Right atrium auricular region (tissue), 2 donors: ENCODE data around the gene NAV2. TPM values are rescaled to one million over a fixed set of nuclear protein-coding genes. Genes with fewer than 3 reads are reported as not detected.

ENCODE experiments used
- DNase-seq: peaks from one replicate; pipeline ENCODE4 v3.0.0-alpha.2; 2019; ENCODE audit warnings: low spot score
- H3K27ac ChIP-seq, 2 donors: fragments of 200-600 bp; sonication (generic); 1 replicate in 1 of 2; 2 replicates in 1 of 2; pipeline ENCODE4 v1.5.1; 2016 to 2019
- H3K27me3 ChIP-seq, 2 donors: fragments of 200-600 bp; sonication (generic); one replicate each; pipeline versions ENCODE4 v1.5.1 to v1.6.0; 2017 to 2019
- H3K36me3 ChIP-seq: fragments of 200-600 bp; sonication (generic); one replicate; pipeline ENCODE4 v1.5.1; 2016
- H3K4me1 ChIP-seq, 2 donors: fragments of 200-600 bp; sonication (generic); one replicate each; pipeline versions ENCODE4 v1.5.1 to v1.6.0; 2017 to 2019
- H3K4me3 ChIP-seq, 2 donors: fragments of 200-600 bp; sonication (generic); 1 replicate in 1 of 2; 2 replicates in 1 of 2; pipeline ENCODE4 v1.5.1; 2017 to 2019; ENCODE audit warnings: mild to moderate bottlenecking in 1 of 2, moderate library complexity in 1 of 2
- H3K9me3 ChIP-seq, 2 donors: fragments of 200-600 bp; sonication (generic); one replicate each; pipeline ENCODE4 v1.5.1; 2019
- total RNA-seq, 2 donors: library from RNA; depleted of rRNA; stranded (reverse); fragments of >200 nt; gene quantifications; one replicate each; pipeline ENCODE4 v1.1.0, GENCODE V29; 2016
- TF ChIP-seq, protein P1 (sequence below), 2 donors: fragments of 200-600 bp; sonication (generic); IDR thresholded peaks; one replicate each; pipeline ENCODE4 v1.5.1; 2019; ENCODE audit warnings: antibody characterized with exemption in 2 of 2

NAV2 gene
- total RNA-seq, 2 donors from 2014 or later, result 11.4 to 19.2 TPM

DNA sequence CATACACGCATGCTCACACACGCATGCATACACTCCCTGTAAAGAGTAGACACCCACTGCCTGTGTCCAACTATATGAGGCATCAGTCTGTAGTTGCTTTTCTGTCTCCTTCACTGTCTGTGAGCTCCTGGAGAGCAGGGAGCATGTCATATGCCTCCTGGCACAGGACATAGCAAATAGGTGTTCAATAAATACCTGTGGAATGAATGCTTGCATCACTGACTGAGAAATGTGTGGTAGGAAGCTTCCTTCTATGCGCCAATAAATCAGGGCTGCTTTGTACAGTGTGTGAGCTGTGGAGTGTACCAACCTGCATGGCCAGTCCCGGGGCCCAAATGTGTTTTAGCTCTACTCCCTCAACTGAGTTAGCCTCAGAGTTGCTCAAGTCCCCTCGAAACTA lies 37.2 kb upstream of the NAV2 start:
- Histone ChIP-seq H3K4me1 (peaks cover 0 to 58% of the 10 kb centered on the region in 2 donors), H3K9me3 (no peaks in the 10 kb centered on the region), H3K36me3 (no peaks in the 10 kb centered on the region), H3K27me3 (no peaks in the 10 kb centered on the region), H3K27ac (peak overlapping the region; percentile 79 to 91), H3K4me3 (no peak overlapping the region)
- DNase-seq, result no peak
- TF ChIP-seq, protein P1, sequence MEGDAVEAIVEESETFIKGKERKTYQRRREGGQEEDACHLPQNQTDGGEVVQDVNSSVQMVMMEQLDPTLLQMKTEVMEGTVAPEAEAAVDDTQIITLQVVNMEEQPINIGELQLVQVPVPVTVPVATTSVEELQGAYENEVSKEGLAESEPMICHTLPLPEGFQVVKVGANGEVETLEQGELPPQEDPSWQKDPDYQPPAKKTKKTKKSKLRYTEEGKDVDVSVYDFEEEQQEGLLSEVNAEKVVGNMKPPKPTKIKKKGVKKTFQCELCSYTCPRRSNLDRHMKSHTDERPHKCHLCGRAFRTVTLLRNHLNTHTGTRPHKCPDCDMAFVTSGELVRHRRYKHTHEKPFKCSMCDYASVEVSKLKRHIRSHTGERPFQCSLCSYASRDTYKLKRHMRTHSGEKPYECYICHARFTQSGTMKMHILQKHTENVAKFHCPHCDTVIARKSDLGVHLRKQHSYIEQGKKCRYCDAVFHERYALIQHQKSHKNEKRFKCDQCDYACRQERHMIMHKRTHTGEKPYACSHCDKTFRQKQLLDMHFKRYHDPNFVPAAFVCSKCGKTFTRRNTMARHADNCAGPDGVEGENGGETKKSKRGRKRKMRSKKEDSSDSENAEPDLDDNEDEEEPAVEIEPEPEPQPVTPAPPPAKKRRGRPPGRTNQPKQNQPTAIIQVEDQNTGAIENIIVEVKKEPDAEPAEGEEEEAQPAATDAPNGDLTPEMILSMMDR (IDR thresholded peaks at IDR 0.05), result no peak

DNA sequence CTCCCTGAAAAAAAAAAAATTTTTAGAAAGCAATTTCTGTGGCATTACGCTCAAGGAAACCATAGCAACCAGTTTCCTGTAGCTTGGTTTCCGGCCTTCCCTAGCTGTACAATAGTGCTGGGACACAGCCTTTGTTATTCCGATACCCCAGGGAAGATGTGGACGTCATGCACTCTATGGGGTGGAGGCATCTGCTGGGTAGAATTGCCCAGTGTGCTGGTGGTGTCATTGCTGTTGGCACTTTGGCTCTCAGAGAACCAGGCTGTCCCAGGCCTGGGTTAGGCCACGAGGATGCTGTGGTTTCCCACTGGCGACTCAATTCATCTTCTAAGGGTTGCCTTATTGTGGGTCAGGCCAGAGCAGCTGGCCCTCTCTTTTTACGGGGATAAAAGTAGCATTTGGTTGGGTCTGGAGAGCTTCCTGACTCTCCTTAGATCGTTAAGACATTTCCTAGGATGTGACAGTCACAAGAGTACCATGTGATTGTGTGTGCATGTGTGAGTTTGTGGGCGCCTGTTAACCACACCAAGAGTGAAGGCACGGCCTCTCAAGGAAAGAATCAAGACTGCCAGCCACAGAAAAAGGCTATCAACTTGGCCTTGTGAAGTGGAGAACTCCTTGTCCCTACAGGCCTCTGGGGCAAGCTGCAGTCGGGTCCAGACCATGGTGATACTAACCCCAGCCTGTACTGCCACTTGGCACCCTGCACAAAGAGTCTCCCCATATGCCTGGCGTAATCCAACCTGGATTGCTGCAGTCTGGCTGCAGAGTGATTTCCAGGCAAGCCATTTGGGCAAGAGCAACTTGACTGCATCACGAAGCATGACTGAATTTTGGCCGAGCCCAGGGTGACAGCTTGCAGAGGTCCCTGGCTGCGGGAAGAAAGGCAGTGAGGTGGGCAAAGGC lies 35.9 kb upstream of the NAV2 start:
- Histone ChIP-seq H3K9me3 (no peaks in the 10 kb centered on the region), H3K36me3 (no peaks in the 10 kb centered on the region), H3K4me3 (no peak overlapping the region), H3K27me3 (no peaks in the 10 kb centered on the region), H3K4me1 (peaks cover 0 to 70% of the 10 kb centered on the region in 2 donors), H3K27ac (peak overlapping the region; percentile 44 to 57)
- DNase-seq, result no peak
- TF ChIP-seq, protein P1 (IDR thresholded peaks at IDR 0.05), result no peak

DNA sequence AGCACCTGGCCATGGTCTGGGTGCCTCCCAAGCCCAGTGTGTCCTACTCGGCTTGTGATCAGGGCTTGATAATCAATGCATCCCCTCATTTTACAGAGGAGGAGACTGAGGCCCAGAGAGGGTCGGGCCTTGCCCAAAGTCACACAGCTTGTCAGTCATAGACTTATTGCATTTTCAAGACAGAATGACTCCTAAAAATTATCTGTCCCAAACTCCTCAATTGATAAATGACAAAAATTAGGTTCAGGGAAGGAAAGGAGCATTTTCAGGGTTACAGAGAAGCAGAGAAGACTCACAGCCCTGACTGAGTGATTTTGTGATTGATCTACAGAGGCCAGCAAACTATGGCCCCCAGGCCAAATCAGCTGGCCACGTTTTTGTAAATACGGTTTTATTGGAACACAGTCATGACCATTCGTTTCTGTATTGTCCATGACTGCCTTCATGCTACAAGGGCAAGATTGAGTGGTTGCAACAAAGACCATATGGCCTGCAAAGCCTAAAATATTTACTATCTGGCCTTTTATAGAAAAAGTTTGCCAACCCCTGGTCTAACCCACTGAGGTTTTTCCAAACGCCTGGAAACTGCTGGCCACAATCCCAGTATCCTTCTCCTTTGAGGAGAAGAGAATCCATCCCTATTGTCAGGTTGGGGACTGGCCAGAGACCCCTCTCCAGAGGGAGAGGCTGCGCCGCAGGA lies 35.1 kb upstream of the NAV2 start:
- H3K4me1 ChIP-seq, result peaks cover 0 to 75% of the 10 kb centered on the region in 2 donors
- H3K27ac ChIP-seq, result peak overlapping the region; percentile 44 to 57
- H3K27me3 ChIP-seq, result no peaks in the 10 kb centered on the region
- DNase-seq, result no peak
- no peak overlapping the region for H3K4me3 ChIP-seq
- TF ChIP-seq, protein P1 (IDR thresholded peaks at IDR 0.05), result no peak
- H3K36me3 ChIP-seq, result no peaks in the 10 kb centered on the region
- no peaks in the 10 kb centered on the region for H3K9me3 ChIP-seq

DNA sequence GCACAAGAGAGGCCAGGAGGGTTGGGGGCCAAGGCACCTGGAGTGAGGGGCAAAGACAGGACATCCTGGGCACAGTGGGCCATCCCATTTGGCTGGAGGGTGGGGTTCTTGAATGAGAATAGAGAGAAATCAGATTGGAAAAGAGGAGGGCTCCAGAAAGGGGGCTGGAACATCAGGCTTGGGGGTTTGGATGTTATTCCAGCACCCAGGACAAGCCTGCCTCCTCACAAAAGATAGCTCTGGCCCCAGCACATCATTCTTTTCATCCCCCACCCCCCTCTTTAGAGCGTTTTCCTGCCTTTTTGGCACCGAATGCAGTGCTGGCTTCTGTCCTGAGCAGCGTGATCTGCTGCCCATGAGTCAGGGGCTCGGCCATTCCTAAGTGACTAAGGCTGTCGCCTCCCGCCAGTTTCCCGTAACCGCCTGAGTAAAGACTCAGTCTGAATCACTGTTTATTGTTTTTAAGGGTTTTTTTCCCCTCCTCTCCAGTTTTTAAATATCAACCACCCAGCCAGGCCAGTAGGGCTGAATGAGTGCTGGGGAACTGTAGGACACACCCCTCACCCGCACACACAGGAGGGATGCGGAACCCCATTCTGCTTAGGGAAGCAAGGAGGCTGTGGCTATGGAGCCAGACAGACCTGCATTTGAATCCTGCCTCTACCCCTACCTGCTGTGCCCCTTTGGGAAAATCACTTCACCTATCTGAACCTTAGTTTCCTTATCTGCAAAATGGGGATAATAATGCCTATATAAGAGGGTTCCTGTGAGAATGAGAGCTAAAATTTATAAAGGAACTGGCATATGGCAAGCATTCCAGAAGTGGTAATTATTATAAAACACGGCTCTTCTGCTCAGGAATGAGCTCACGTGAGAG lies 32.4 kb upstream of the NAV2 start:
- peak; percentile 96 for DNase-seq
- peak overlapping the region in 1 of 2 donors; percentile 3 for H3K4me3 ChIP-seq
- TF ChIP-seq, protein P1 (IDR thresholded peaks at IDR 0.05), result no peak
- H3K9me3 ChIP-seq, result no peaks in the 10 kb centered on the region
- H3K4me1 ChIP-seq, result peaks cover 0 to 79% of the 10 kb centered on the region in 2 donors
- no peaks in the 10 kb centered on the region for H3K27me3 ChIP-seq
- no peaks in the 10 kb centered on the region for H3K36me3 ChIP-seq
- peak overlapping the region; percentile 85 to 86 for H3K27ac ChIP-seq

DNA sequence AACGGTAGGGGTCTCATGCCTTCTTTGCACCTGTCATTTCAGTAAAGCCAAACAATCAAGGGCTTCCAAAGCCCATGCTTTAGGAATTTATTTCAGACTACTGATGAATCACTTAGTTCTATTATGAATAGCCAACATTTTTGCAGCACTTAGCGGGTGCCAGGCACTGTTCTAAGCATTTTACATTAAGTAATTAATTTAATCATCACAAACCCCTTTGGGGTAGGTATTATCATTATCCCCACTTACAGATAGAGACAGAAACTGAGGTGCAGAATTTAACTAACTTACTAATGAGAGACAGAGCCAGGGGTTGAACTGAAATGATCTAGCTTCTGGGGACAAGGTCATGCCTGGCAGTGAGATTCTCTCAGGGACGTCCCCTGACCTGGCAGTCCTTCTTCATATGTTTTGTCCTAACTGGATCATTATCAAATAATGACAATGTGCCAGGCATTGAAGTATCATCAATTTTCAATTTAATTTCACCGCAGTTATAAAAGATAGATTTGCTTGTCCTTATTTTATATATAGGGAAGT lies 31.7 kb upstream of the NAV2 start:
- Histone ChIP-seq H3K27me3 (no peaks in the 10 kb centered on the region), H3K27ac (peak overlapping the region; percentile 85 to 86), H3K36me3 (no peaks in the 10 kb centered on the region), H3K4me3 (no peak overlapping the region), H3K9me3 (no peaks in the 10 kb centered on the region), H3K4me1 (peaks cover 0 to 75% of the 10 kb centered on the region in 2 donors)
- TF ChIP-seq, protein P1 (IDR thresholded peaks at IDR 0.05), result no peak
- no peak for DNase-seq
